Suprapubic skin (tissue), 4 donors: ENCODE measurements around the gene FUCA2. TPM values are rescaled to one million over a fixed set of nuclear protein-coding genes. Genes with fewer than 3 reads are reported as not detected.
A peak's percentile ranks its signal among the peaks of the same experiment; 100 is the strongest.
"Not testable (repeated sequence)": the region's sequence is repeated elsewhere in the genome, so short reads cannot be mapped to it uniquely, and the experiment has no call there.

ENCODE experiments used
- DNase-seq, 2 donors: peaks; one replicate each; pipeline ENCODE4 v3.0.0-alpha.2; 2019; ENCODE audit warnings: low spot score in 2 of 2
- H3K27ac ChIP-seq: fragments of 200-600 bp; sonication (generic); one replicate; pipeline ENCODE4 v1.5.1; 2019
- H3K27me3 ChIP-seq: fragments of 200-600 bp; sonication (generic); one replicate; pipeline ENCODE4 v1.5.1; 2019
- H3K36me3 ChIP-seq: fragments of 200-600 bp; sonication (generic); one replicate; pipeline ENCODE4 v1.5.1; 2019
- H3K4me1 ChIP-seq: fragments of 200-600 bp; sonication (generic); one replicate; pipeline ENCODE4 v1.5.1; 2019
- H3K4me3 ChIP-seq: fragments of 200-600 bp; sonication (generic); one replicate; pipeline ENCODE4 v1.5.1; 2019; ENCODE audit warnings: mild to moderate bottlenecking
- H3K9me3 ChIP-seq: fragments of 200-600 bp; sonication (generic); one replicate; pipeline ENCODE4 v1.5.1; 2019
- EP300 ChIP-seq: sonication (generic); formaldehyde crosslinking; IDR thresholded peaks from one replicate; pipeline ENCODE4 v1.6.1; 2017; ENCODE audit warnings: antibody characterized with exemption
- POLR2A ChIP-seq, 2 donors: fragments of 450-650 bp; IDR thresholded peaks; one replicate each; pipeline ENCODE4 v1.6.1; 2017; ENCODE audit warnings: antibody characterized with exemption in 2 of 2, mild to moderate bottlenecking in 2 of 2, moderate library complexity in 2 of 2
- POLR2AphosphoS5 ChIP-seq, 3 donors: sonication (generic); formaldehyde crosslinking; IDR thresholded peaks; one replicate each; pipeline ENCODE4 v1.6.1; 2017; ENCODE audit warnings: antibody characterized with exemption in 3 of 3
- WGBS: methylation state at CpG from one replicate; pipeline ENCODE4 v1.1.5; 2018; 5-methylcytosine and 5-hydroxymethylcytosine counted together
- total RNA-seq, 4 donors: library from RNA; depleted of rRNA; stranded (reverse); fragments of >200 nt; gene quantifications; one replicate each; pipeline ENCODE4 v1.1.0, GENCODE V29; 2016
- TF ChIP-seq, protein P1 (sequence below), 2 donors: fragments of 200-600 bp in 1 of 2; fragments of 450-650 bp in 1 of 2; sonication (generic) in 1 of 2; IDR thresholded peaks; one replicate each; pipeline ENCODE4 v1.5.1; 2016 to 2019; ENCODE audit warnings: antibody characterized with exemption in 2 of 2, mild to moderate bottlenecking in 1 of 2, moderate library complexity in 1 of 2

The FUCA2 gene
- total RNA-seq, 4 donors from 2014 or later = 4.7 to 15.5 (median 10.8) TPM

DNA sequence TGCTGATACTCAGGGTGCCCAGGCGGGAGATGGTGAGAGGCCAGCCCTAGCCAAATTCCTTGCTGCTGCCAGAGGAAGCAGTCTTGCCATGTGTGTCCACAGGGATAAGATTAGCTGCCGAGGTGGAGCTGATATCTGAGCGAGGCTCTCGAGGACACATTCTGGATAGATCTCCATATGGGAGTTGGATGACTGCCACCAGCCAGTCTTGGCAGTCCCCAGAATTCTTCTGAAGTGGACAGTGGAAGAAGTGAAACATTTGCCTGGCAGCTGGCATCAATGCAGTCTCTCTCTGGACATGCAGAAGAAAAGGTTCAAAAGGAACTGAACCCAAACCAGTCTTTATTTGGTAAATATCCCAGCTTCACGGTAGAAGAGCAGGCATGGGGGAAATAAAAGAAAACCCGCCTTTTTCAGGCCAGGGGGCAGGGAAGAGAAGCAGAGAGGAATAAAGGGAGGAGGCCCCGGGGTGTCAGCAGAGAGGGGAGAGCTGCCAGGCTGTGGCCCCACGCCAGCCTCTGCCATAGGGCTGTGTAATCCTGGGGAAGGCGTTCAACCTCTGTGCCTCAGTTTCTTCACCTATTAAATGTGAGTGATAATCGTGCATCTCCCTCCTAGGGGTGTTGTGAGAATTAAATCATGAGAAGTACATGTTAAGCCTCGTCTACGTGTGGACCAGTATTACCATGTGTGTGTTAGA lies 3.7 kb upstream of the FUCA2 start:
- no peaks in the 10 kb centered on the region for H3K9me3 ChIP-seq
- no peaks in the 10 kb centered on the region for H3K36me3 ChIP-seq
- peaks cover 29% of the 10 kb centered on the region for H3K4me1 ChIP-seq
- H3K4me3 ChIP-seq = no peak overlapping the region
- H3K27me3 ChIP-seq = no peaks in the 10 kb centered on the region
- TF ChIP-seq POLR2AphosphoS5 (IDR thresholded peaks at IDR 0.05) (no peak), POLR2A (IDR thresholded peaks at IDR 0.05) (no peak), EP300 (no peak)
- TF ChIP-seq, protein P1, sequence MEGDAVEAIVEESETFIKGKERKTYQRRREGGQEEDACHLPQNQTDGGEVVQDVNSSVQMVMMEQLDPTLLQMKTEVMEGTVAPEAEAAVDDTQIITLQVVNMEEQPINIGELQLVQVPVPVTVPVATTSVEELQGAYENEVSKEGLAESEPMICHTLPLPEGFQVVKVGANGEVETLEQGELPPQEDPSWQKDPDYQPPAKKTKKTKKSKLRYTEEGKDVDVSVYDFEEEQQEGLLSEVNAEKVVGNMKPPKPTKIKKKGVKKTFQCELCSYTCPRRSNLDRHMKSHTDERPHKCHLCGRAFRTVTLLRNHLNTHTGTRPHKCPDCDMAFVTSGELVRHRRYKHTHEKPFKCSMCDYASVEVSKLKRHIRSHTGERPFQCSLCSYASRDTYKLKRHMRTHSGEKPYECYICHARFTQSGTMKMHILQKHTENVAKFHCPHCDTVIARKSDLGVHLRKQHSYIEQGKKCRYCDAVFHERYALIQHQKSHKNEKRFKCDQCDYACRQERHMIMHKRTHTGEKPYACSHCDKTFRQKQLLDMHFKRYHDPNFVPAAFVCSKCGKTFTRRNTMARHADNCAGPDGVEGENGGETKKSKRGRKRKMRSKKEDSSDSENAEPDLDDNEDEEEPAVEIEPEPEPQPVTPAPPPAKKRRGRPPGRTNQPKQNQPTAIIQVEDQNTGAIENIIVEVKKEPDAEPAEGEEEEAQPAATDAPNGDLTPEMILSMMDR (IDR thresholded peaks at IDR 0.05) = no peak
- DNase-seq = no peak
- WGBS = 68% methylated on average over 12 of the region's 12 CpGs
- H3K27ac ChIP-seq = peak overlapping the region; percentile 45

DNA sequence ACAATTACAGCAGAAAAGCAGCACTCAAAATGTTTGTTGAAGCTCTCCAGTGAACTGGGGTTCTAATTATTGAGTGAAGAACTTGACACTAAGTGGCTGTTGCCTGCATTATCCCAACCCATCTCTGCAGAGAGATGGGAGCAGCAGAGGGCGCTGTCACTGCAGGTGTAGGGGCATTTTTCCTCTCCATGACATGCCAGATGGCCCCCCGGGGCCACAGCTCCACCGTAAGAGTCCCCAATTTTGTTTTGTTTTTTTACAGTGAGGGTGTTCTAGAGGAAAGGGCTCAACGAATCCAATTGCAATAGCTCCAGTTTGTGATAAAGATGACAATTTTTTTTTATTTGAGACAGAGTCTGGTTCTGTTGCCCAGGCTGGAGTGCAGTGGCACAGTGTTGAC lies 1.9 kb upstream of the FUCA2 start:
- Histone ChIP-seq H3K4me1 (peaks cover 35% of the 10 kb centered on the region), H3K36me3 (no peaks in the 10 kb centered on the region), H3K4me3 (no peak overlapping the region), H3K27me3 (no peaks in the 10 kb centered on the region), H3K9me3 (no peaks in the 10 kb centered on the region), H3K27ac (no peak overlapping the region)
- TF ChIP-seq POLR2A (IDR thresholded peaks at IDR 0.05) (no peak), POLR2AphosphoS5 (IDR thresholded peaks at IDR 0.05) (no peak), EP300 (no peak)
- TF ChIP-seq, protein P1 (IDR thresholded peaks at IDR 0.05) = no peak
- WGBS = 62% methylated on average over 4 of the region's 4 CpGs
- no peak for DNase-seq

DNA sequence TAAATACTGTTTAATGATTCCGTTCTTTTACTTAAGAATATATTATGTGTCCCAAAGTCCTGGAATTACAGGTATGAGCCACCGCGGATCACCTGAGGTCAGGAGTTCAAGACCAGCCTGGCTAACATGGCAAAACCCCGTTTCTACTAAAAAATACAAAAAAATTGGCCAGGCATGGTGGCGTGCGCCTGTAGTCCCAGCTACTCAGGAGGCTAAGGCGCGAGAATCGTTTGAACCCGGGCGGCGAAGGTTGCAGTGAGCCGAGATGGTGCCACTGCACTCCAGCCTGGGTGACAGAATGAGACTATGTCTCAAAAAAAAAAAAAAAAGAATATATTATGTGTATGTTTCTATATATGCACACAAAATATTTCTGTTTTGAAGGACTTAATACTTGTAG lies 1.2 kb downstream of the FUCA2 start:
- H3K4me1 ChIP-seq = peaks cover 31% of the 10 kb centered on the region
- not testable (repeated sequence) for H3K9me3 ChIP-seq, H3K36me3 ChIP-seq, H3K27ac ChIP-seq, DNase-seq, H3K27me3 ChIP-seq
- 94% methylated on average over 13 of the region's 13 CpGs for WGBS
- peak overlapping the region; percentile 79 for H3K4me3 ChIP-seq

DNA sequence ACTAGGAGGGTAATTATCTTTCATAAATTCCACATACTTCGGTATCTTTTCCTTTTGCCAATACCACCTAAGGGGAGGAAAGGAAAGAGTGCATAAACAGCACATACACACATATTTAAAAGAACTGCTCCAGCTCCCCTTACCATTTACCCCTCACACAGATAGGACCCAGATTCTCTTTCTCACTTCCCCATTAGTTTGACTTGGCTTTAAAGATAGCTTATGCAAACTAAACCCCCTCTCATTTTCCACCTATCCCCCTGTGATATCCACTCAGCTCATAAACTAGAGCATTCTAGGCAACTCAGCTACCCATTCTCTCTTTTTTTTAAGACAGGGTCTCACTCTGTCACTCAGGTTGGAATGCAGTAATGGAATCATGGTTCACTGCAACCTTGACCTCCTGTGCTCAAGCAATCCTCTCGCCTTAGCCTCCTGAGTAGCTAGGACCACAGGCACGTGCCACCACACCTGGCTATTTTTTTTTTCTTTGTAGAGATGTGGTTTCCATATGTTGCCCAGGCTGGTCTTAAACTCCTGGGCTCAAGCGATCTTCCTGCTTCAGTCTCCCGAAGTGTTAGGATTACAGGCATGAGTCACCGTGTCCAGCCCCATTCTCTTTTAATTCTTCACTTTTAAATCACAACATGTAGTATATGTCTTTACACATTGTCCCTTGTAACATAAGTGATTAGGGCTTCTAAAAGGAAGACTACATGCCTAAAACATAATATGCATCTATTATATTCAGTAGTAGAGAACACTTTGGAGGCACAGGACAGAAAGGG lies 4.0 kb downstream of the FUCA2 start:
- WGBS = 91% methylated on average over 6 of the region's 6 CpGs
- H3K9me3 ChIP-seq = no peaks in the 10 kb centered on the region
- H3K4me1 ChIP-seq = peaks cover 25% of the 10 kb centered on the region
- TF ChIP-seq, protein P1 (IDR thresholded peaks at IDR 0.05) = no peak
- no peak for TF ChIP-seq EP300
- no peak for TF ChIP-seq POLR2A (IDR thresholded peaks at IDR 0.05)
- TF ChIP-seq POLR2AphosphoS5 (IDR thresholded peaks at IDR 0.05) = no peak
- H3K4me3 ChIP-seq = no peak overlapping the region
- no peaks in the 10 kb centered on the region for H3K27me3 ChIP-seq
- no peak overlapping the region for H3K27ac ChIP-seq
- DNase-seq = no peak
- H3K36me3 ChIP-seq = peaks cover 18% of the 10 kb centered on the region

DNA sequence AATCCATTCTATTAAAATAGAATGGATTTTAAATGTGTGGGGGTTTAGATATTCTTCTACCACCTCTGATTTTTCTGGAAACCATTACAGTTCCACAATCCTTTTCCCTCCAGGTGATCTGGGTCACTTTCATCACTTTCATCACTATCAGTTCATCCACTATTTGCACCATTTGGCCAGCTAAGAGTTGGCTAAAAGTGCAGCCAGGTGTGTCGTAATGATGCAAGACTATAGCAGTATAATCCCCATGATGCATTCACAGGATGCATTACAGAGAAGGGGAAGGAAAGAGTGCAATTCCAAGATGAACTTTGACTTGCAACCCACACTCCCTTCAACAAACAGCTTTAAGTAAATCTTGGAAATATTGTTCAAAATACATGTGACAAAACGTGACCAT lies 4.9 kb downstream of the FUCA2 start:
- 95% methylated on average over 2 of the region's 2 CpGs for WGBS
- no peaks in the 10 kb centered on the region for H3K9me3 ChIP-seq
- H3K27me3 ChIP-seq = no peaks in the 10 kb centered on the region
- no peak for DNase-seq
- H3K4me1 ChIP-seq = peaks cover 19% of the 10 kb centered on the region
- peaks cover 21% of the 10 kb centered on the region for H3K36me3 ChIP-seq
- TF ChIP-seq EP300 (no peak), POLR2A (IDR thresholded peaks at IDR 0.05) (no peak), POLR2AphosphoS5 (IDR thresholded peaks at IDR 0.05) (no peak)
- TF ChIP-seq, protein P1 (IDR thresholded peaks at IDR 0.05) = no peak
- H3K27ac ChIP-seq = no peak overlapping the region
- no peak overlapping the region for H3K4me3 ChIP-seq
